ENCODE measurements around the gene C19orf38. TPM values are rescaled to one million over a fixed set of nuclear protein-coding genes. Genes with fewer than 3 reads are reported as not detected.

The C19orf38 gene
- total RNA-seq, 2 experiments from 2014 or later = 1.2 to 1.3 TPM

- Mint-ChIP-seq H3K4me3 (peak overlapping the region; percentile 36), H3K27ac (peak overlapping the region; percentile 80), H3K36me3 (ENCODE audit: low read depth) (peaks cover 15% of the 10 kb centered on the region), H3K9me3 (no peaks in the 10 kb centered on the region), H3K27me3 (no peaks in the 10 kb centered on the region), H3K4me1 (ENCODE audit: low read depth) (peaks cover 38% of the 10 kb centered on the region)
- ChIA-PET CTCF (interaction anchor here (1.2 to 2.7 kb wide), 3 partner anchors 14 to 42 kb away, joined by 3 to 12 read pairs (median 3); partner anchors contain the start of gene TMED1), POLR2A (interaction anchor here (0.6 to 2.6 kb wide), 3 partner anchors 10 to 133 kb away, joined by 3 to 9 read pairs (median 3); no protein-coding TSS in a partner anchor)
- DNase-seq (peak; percentile 18), ATAC-seq (peak; percentile 24)
- intact Hi-C loops (cut with micrococcal nuclease) = no loop called here
- TF ChIP-seq CTCF (IDR thresholded peaks at IDR 0.05) = no peak
Measured at GRCh38 chr19:10878253-10878652, 30.0 kb downstream of the C19orf38 start.

GRCh38 chr19:10881403-10882107 lies 33.3 kb downstream of the C19orf38 start:
- Mint-ChIP-seq H3K4me1 (ENCODE audit: low read depth) (peaks cover 30% of the 10 kb centered on the region), H3K9me3 (no peaks in the 10 kb centered on the region), H3K4me3 (no peak overlapping the region), H3K36me3 (ENCODE audit: low read depth) (peaks cover 15% of the 10 kb centered on the region), H3K27me3 (no peaks in the 10 kb centered on the region), H3K27ac (no peak overlapping the region)
- ATAC-seq = no peak
- intact Hi-C loops (cut with micrococcal nuclease) = no loop called here
- POLR2A ChIA-PET = interaction anchor here (1.3 to 1.5 kb wide), 3 partner anchors 9 to 79 kb away, joined by 4 to 9 read pairs (median 4); partner anchors contain the start of gene SMARCA4
- DNase-seq = no peak
- TF ChIP-seq CTCF (IDR thresholded peaks at IDR 0.05) = no peak
- CTCF ChIA-PET = interaction anchor here (1.0 to 1.6 kb wide), 4 partner anchors 10 to 37 kb away, joined by 3 to 11 read pairs (median 4); partner anchors contain the start of gene CARM1

- no peak for TF ChIP-seq CTCF (IDR thresholded peaks at IDR 0.05)
- H3K9me3 Mint-ChIP-seq = no peaks in the 10 kb centered on the region
- H3K27me3 Mint-ChIP-seq = no peaks in the 10 kb centered on the region
- ATAC-seq (no peak), DNase-seq (no peak)
- no peak overlapping the region for H3K4me3 Mint-ChIP-seq
- H3K36me3 Mint-ChIP-seq (ENCODE audit: low read depth) = peaks cover 13% of the 10 kb centered on the region
- intact Hi-C loops (cut with micrococcal nuclease) = no loop called here
- POLR2A ChIA-PET = interaction anchor here (1.4 to 1.5 kb wide), 2 partner anchors 9 to 18 kb away, joined by 4 to 9 read pairs; no protein-coding TSS in a partner anchor
- H3K27ac Mint-ChIP-seq = no peak overlapping the region
- H3K4me1 Mint-ChIP-seq (ENCODE audit: low read depth) = peaks cover 26% of the 10 kb centered on the region
- CTCF ChIA-PET = interaction anchor here (1.0 to 1.6 kb wide), 2 partner anchors 10 to 16 kb away, joined by 3 to 11 read pairs; partner anchors contain the start of gene CARM1
Measured at GRCh38 chr19:10882108-10882457, 33.9 kb downstream of the C19orf38 start.

GRCh38 chr19:10884274-10884673 lies 36.1 kb downstream of the C19orf38 start:
- Mint-ChIP-seq H3K27ac (no peak overlapping the region), H3K9me3 (no peaks in the 10 kb centered on the region), H3K4me1 (ENCODE audit: low read depth) (peaks cover 16% of the 10 kb centered on the region), H3K27me3 (no peaks in the 10 kb centered on the region), H3K4me3 (no peak overlapping the region), H3K36me3 (ENCODE audit: low read depth) (peaks cover 7% of the 10 kb centered on the region)
- ChIA-PET CTCF (no interaction called here), POLR2A (no interaction called here)
- no peak for ATAC-seq
- no peak for TF ChIP-seq CTCF (IDR thresholded peaks at IDR 0.05)
- DNase-seq = no peak
- intact Hi-C loops (cut with micrococcal nuclease) = no loop called here
